Measurements from ENCODE around the gene COL18A1. TPM values are rescaled to one million over a fixed set of nuclear protein-coding genes. Genes with fewer than 3 reads are reported as not detected.

Gene COL18A1
- polyA plus RNA-seq, 1 of the 3 experiments (the other 2 are of a cell fraction), result 118 TPM

DNA sequence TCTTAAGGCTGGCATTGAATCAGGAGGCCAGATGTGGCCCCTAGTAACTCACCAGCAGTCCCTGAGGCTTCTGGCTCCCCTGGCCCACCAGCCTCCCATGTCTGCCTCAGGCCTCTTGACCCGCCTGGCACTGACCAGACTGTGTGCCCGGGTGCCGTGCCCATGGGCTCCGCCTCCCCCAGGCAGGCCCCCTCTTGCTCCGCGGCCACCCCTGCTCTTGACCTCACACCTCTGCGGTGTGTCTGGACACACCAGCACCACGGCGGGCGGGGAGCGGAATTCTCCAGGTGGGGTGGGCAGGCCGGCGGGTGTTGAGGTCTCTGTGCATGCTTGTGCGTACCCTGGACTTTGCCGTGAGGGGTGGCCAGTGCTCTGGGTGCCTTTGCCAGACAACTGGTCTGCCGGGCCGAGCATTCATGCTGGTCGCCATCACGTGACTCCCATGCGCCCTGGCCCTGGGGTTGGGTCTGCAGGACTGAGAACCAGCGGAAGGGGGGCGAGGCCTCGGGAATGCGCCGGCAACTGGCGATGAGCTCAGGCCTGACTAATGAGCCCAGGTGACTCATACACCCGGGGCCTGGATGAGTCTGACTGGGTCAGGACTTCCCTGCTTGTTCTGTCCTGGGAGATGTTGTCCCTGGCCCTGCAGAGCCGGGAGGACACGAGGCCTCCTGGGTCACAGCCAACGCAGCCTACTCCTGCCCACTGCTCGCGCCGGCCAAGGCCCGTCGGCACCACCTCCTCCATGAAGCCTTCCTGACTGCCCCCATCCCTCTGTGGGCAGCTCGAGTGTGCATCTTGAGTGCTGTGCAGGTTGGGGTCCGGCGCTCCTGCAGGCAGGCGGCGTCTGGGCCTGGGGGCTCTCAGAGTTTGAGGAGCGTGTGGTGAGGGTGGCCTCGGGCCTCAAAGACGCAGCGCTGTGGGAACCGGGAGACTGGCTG lies 22.6 kb downstream of the COL18A1 start:
- Histone ChIP-seq H3K27ac (ENCODE audit: low read depth in 2 of 2, low read length in 1 of 2) (peak overlapping the region in 1 of 2 experiments; percentile 64; a peak in 2 of 4 replicates), H3K79me2 (ENCODE audit: insufficient read depth) (peaks cover 90% of the 10 kb centered on the region), H2AFZ (ENCODE audit: low read depth) (no peak overlapping the region), H3F3A (replicated peaks; ENCODE audit: insufficient read depth) (no peaks in the 10 kb centered on the region), H3K27me3 (ENCODE audit: insufficient read depth) (no peaks in the 10 kb centered on the region), H3K36me3 (replicated peaks in 1 of 2; ENCODE audit: control insufficient read depth in 1 of 2, insufficient read depth in 2 of 2, low read length in 1 of 2) (no peaks in the 10 kb centered on the region), H3K4me2 (0 out of 2 replicates have a peak overlapping the region, but pooled peaks have one; percentile 52), H3K9ac (0 out of 2 replicates have a peak overlapping the region, but pooled peaks have one; percentile 23), H3K4me1 (ENCODE audit: control insufficient read depth in 1 of 2, insufficient read depth in 2 of 2, low read depth in 1 of 2, low read length in 1 of 2) (peaks cover 15 to 22% of the 10 kb centered on the region in 2 experiments; a peak in 2 of 4 replicates), H3K4me3 (ENCODE audit: low read depth in 2 of 2, low read length in 1 of 2) (no peak overlapping the region), H4K20me1 (ENCODE audit: insufficient read depth) (peaks cover 87% of the 10 kb centered on the region), H3K9me3 (no peaks in the 10 kb centered on the region), H3K9me2 (no peaks in the 10 kb centered on the region)
- CTCF ChIA-PET, result interaction anchor here (1.5 to 1.6 kb wide), 2 partner anchors 12 to 287 kb away, joined by 5 to 8 read pairs; no protein-coding TSS in a partner anchor
- POLR2A ChIA-PET, result no interaction called here
- DNase-seq, result no peak
- WGBS (ENCODE audit: low lambda C conversion rate), result 13% methylated on average over 3 of the region's 45 CpGs
- TF ChIP-seq FOXM1 (IDR thresholded peaks at IDR 0.05; ENCODE audit: low read depth) (no peak), TEAD4 (IDR thresholded peaks at IDR 0.05; ENCODE audit: borderline replicate concordance, insufficient read depth) (0 out of 2 replicates have a peak, but pooled peaks have one; percentile 65), FOXJ3 (CRISPR knock-in tag; IDR thresholded peaks at IDR 0.05) (no peak), CHD2 (IDR thresholded peaks at IDR 0.05; ENCODE audit: low read length, partially characterized antibody) (no peak), EP300 (IDR thresholded peaks at IDR 0.05; ENCODE audit: borderline replicate concordance in 1 of 2, low read depth in 1 of 2, low read length in 1 of 2) (no peak; a peak in 1 of 4 replicates), POLR2AphosphoS5 (IDR thresholded peaks at IDR 0.05; ENCODE audit: low read depth, low read length) (0 out of 2 replicates have a peak, but pooled peaks have one; percentile 34), RAD21 (IDR thresholded peaks at IDR 0.05; ENCODE audit: low read length) (no peak), SIN3A (IDR thresholded peaks at IDR 0.05; ENCODE audit: borderline replicate concordance, low read depth, low read length) (peak; percentile 25; the same call in 1 of the 2 replicates), MEF2A (IDR thresholded peaks at IDR 0.05; ENCODE audit: borderline replicate concordance, low read depth) (no peak), TAF1 (IDR thresholded peaks at IDR 0.05; ENCODE audit: borderline replicate concordance, low read depth, low read length) (no peak), GABPA (IDR thresholded peaks at IDR 0.05; ENCODE audit: low read depth) (no peak), RFX5 (IDR thresholded peaks at IDR 0.05; ENCODE audit: low read length) (no peak), EZH2phosphoT487 (IDR thresholded peaks at IDR 0.05; ENCODE audit: borderline replicate concordance, low read depth) (no peak), JUND (IDR thresholded peaks at IDR 0.05) (no peak; the same call in 1 of the 2 replicates), SMC3 (IDR thresholded peaks at IDR 0.05; ENCODE audit: low read depth, low read length) (no peak), NFIC (IDR thresholded peaks at IDR 0.05; ENCODE audit: borderline replicate concordance) (peak; percentile 69), GATA2 (CRISPR knock-in tag; IDR thresholded peaks at IDR 0.05) (no peak), FOSL2 (IDR thresholded peaks at IDR 0.05; ENCODE audit: borderline replicate concordance, low read depth) (peak; percentile 93)
- TF ChIP-seq, protein P1, sequence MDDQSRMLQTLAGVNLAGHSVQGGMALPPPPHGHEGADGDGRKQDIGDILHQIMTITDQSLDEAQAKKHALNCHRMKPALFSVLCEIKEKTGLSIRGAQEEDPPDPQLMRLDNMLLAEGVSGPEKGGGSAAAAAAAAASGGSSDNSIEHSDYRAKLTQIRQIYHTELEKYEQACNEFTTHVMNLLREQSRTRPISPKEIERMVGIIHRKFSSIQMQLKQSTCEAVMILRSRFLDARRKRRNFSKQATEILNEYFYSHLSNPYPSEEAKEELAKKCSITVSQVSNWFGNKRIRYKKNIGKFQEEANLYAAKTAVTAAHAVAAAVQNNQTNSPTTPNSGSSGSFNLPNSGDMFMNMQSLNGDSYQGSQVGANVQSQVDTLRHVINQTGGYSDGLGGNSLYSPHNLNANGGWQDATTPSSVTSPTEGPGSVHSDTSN (IDR thresholded peaks at IDR 0.05), result peak; percentile 34; the same call in 1 of the 2 replicates
- TF ChIP-seq, protein P2, sequence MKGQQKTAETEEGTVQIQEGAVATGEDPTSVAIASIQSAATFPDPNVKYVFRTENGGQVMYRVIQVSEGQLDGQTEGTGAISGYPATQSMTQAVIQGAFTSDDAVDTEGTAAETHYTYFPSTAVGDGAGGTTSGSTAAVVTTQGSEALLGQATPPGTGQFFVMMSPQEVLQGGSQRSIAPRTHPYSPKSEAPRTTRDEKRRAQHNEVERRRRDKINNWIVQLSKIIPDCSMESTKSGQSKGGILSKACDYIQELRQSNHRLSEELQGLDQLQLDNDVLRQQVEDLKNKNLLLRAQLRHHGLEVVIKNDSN (IDR thresholded peaks at IDR 0.05; ENCODE audit: borderline replicate concordance, low read depth), result peak; percentile 91
- TF ChIP-seq, protein P3, sequence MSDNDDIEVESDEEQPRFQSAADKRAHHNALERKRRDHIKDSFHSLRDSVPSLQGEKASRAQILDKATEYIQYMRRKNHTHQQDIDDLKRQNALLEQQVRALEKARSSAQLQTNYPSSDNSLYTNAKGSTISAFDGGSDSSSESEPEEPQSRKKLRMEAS (IDR thresholded peaks at IDR 0.05; ENCODE audit: low read depth), result peak; percentile 68; the same call in 1 of the 2 replicates
- TF ChIP-seq, protein P4, sequence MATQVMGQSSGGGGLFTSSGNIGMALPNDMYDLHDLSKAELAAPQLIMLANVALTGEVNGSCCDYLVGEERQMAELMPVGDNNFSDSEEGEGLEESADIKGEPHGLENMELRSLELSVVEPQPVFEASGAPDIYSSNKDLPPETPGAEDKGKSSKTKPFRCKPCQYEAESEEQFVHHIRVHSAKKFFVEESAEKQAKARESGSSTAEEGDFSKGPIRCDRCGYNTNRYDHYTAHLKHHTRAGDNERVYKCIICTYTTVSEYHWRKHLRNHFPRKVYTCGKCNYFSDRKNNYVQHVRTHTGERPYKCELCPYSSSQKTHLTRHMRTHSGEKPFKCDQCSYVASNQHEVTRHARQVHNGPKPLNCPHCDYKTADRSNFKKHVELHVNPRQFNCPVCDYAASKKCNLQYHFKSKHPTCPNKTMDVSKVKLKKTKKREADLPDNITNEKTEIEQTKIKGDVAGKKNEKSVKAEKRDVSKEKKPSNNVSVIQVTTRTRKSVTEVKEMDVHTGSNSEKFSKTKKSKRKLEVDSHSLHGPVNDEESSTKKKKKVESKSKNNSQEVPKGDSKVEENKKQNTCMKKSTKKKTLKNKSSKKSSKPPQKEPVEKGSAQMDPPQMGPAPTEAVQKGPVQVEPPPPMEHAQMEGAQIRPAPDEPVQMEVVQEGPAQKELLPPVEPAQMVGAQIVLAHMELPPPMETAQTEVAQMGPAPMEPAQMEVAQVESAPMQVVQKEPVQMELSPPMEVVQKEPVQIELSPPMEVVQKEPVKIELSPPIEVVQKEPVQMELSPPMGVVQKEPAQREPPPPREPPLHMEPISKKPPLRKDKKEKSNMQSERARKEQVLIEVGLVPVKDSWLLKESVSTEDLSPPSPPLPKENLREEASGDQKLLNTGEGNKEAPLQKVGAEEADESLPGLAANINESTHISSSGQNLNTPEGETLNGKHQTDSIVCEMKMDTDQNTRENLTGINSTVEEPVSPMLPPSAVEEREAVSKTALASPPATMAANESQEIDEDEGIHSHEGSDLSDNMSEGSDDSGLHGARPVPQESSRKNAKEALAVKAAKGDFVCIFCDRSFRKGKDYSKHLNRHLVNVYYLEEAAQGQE (IDR thresholded peaks at IDR 0.05; ENCODE audit: low read depth, low read length), result no peak
- TF ChIP-seq, protein P5, sequence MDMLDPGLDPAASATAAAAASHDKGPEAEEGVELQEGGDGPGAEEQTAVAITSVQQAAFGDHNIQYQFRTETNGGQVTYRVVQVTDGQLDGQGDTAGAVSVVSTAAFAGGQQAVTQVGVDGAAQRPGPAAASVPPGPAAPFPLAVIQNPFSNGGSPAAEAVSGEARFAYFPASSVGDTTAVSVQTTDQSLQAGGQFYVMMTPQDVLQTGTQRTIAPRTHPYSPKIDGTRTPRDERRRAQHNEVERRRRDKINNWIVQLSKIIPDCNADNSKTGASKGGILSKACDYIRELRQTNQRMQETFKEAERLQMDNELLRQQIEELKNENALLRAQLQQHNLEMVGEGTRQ (IDR thresholded peaks at IDR 0.05; ENCODE audit: borderline replicate concordance, low read depth, low read length), result peak; percentile 30; the same call in 1 of the 2 replicates
- TF ChIP-seq, protein P6, sequence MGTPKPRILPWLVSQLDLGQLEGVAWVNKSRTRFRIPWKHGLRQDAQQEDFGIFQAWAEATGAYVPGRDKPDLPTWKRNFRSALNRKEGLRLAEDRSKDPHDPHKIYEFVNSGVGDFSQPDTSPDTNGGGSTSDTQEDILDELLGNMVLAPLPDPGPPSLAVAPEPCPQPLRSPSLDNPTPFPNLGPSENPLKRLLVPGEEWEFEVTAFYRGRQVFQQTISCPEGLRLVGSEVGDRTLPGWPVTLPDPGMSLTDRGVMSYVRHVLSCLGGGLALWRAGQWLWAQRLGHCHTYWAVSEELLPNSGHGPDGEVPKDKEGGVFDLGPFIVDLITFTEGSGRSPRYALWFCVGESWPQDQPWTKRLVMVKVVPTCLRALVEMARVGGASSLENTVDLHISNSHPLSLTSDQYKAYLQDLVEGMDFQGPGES (IDR thresholded peaks at IDR 0.05; ENCODE audit: low read depth, low read length), result no peak
